Left ventricle myocardium inferior (tissue), 1 donor: ENCODE data around the gene PDE6H. TPM values are rescaled to one million over a fixed set of nuclear protein-coding genes. Genes with fewer than 3 reads are reported as not detected.

Source experiments
- DNase-seq: peaks from one replicate; pipeline ENCODE4 v3.0.0-alpha.2; 2020
- H3K27ac ChIP-seq: fragments of 200-600 bp; replicated peaks from 2 replicates; pipeline ENCODE4 v1.8.0; 2021
- H3K27me3 ChIP-seq: fragments of 200-600 bp; 2 replicates; pipeline ENCODE4 v1.8.0; 2021; ENCODE audit warnings: low read depth
- H3K36me3 ChIP-seq: fragments of 200-600 bp; 2 replicates; pipeline ENCODE4 v1.8.0; 2021
- H3K4me1 ChIP-seq: fragments of 200-600 bp; 2 replicates; pipeline ENCODE4 v1.8.0; 2021
- H3K4me3 ChIP-seq: fragments of 200-600 bp; 2 replicates; pipeline ENCODE4 v1.8.0; 2021; ENCODE audit warnings: mild to moderate bottlenecking, moderate library complexity
- H3K9me3 ChIP-seq: fragments of 200-600 bp; replicated peaks from 2 replicates; pipeline ENCODE4 v1.8.0; 2021
- intact Hi-C: fragments of 100-400 bp; cut with micrococcal nuclease; formaldehyde crosslinking; loops from one replicate; pipeline ENCODE4 v1.11.0; 2022
- total RNA-seq: library from RNA; stranded (reverse); fragmentation: NEBNext Ultra II Directional; extraction: Animal tissue kit (Norgen Biotek cat#: 25700); gene quantifications from one replicate; pipeline ENCODE4 v1.2.1, GENCODE V29; 2021
- TF ChIP-seq, protein P1 (sequence below): fragments of 200-600 bp; IDR thresholded peaks from 2 replicates; pipeline ENCODE4 v1.8.0; 2021; ENCODE audit warnings: antibody characterized with exemption, mild to moderate bottlenecking, borderline replicate concordance
- donor health status: DM: no; HTN: yes; CAD: no; lungs with severe emphysema.

Gene PDE6H
- total RNA-seq, 1 donor from 2014 or later = not detected

DNA sequence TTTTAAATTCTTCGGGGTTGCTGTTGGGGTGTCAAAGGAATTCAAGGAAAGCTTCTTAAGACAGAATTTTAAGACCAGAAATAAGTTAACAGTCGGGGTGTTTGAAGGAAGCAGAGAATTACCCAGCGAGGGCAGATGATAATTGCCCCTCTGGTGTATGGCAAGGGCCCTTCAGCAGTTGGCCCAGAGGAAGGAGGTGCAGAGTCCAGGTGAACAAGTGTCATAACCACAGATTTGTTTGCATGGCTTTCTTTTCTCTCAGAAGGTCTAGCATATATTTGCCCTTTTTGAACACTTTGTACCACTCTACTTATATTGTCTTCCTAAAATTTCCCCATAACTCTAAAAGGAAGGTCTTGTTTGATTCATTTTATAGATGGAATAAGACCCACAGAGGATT, 1.8 kb downstream of the PDE6H start:
- Histone ChIP-seq H3K9me3 (no peaks in the 10 kb centered on the region), H3K27me3 (no peaks in the 10 kb centered on the region), H3K4me1 (no peaks in the 10 kb centered on the region), H3K27ac (no peak overlapping the region), H3K36me3 (no peaks in the 10 kb centered on the region), H3K4me3 (no peak overlapping the region)
- TF ChIP-seq, protein P1, sequence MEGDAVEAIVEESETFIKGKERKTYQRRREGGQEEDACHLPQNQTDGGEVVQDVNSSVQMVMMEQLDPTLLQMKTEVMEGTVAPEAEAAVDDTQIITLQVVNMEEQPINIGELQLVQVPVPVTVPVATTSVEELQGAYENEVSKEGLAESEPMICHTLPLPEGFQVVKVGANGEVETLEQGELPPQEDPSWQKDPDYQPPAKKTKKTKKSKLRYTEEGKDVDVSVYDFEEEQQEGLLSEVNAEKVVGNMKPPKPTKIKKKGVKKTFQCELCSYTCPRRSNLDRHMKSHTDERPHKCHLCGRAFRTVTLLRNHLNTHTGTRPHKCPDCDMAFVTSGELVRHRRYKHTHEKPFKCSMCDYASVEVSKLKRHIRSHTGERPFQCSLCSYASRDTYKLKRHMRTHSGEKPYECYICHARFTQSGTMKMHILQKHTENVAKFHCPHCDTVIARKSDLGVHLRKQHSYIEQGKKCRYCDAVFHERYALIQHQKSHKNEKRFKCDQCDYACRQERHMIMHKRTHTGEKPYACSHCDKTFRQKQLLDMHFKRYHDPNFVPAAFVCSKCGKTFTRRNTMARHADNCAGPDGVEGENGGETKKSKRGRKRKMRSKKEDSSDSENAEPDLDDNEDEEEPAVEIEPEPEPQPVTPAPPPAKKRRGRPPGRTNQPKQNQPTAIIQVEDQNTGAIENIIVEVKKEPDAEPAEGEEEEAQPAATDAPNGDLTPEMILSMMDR = no peak
- no peak for DNase-seq
- intact Hi-C loops = no loop called here

DNA sequence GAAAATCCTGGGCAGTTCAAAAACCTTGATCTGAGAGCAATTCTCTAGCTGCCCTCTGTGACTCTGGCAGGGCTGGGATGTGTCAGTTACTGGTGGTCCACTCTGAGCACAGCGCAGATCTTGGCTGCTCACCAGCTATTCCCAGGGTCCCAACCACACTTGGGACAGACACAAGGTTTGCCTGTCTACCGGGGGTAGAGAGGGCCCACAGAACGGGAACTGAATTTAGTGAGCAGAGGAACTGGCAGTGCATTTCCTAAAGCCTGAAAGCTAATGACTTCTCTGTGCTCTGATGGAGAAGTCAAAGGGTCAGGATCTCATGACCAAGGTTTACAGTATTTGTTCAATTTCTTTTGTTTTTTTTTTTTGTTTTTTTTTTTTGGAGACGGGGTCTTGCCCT, 2.6 kb downstream of the PDE6H start:
- Histone ChIP-seq H3K4me3 (no peak overlapping the region), H3K36me3 (no peaks in the 10 kb centered on the region), H3K27me3 (no peaks in the 10 kb centered on the region), H3K4me1 (no peaks in the 10 kb centered on the region), H3K9me3 (no peaks in the 10 kb centered on the region), H3K27ac (no peak overlapping the region)
- no peak for DNase-seq
- TF ChIP-seq, protein P1 = no peak
- intact Hi-C loops = no loop called here

DNA sequence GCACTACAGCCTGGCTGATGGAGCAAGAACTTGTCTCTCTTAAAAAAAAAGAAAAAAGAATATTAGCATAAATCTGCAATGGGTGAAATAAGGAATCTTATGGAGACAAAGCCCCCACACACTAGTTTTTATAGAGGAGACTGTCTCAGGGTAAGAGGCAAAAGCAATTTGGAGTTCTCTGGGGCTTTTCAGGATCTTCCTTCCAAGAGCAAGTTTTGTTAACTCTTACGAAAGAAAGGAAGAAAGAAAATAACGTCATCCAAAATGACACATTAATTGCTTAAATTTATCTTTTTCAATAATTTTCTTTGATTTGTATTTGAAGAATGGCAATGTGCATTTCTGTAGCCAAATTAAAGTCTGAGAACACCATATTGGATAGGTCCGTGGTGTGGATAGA, 3.8 kb downstream of the PDE6H start:
- no peaks in the 10 kb centered on the region for H3K27me3 ChIP-seq
- no peaks in the 10 kb centered on the region for H3K36me3 ChIP-seq
- H3K4me3 ChIP-seq = no peak overlapping the region
- H3K4me1 ChIP-seq = no peaks in the 10 kb centered on the region
- no peak overlapping the region for H3K27ac ChIP-seq
- no peak for DNase-seq
- H3K9me3 ChIP-seq = no peaks in the 10 kb centered on the region
- TF ChIP-seq, protein P1 = no peak
- intact Hi-C loops = no loop called here

DNA sequence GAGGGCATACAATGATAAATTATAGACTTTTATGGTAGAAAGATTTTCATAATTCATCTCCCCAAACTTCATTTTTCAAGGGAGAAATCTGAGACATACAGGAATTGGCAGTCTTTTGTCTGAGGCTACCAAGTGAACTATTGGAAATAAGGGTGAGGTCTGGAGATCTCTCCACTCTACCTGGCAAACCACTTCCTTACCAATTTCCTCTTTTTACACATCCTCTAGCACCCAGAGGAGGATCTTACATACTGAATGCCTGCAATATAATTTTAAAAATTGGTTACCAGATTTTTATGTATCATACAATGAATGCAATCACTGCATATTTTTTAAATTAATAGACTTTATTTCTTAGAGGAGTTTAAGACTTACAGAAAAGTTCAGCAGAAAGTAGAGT, 6.6 kb downstream of the PDE6H start:
- DNase-seq = no peak
- H3K36me3 ChIP-seq = no peaks in the 10 kb centered on the region
- H3K4me3 ChIP-seq = no peak overlapping the region
- H3K27me3 ChIP-seq = no peaks in the 10 kb centered on the region
- TF ChIP-seq, protein P1 = no peak
- intact Hi-C loops = no loop called here
- H3K4me1 ChIP-seq = no peaks in the 10 kb centered on the region
- no peaks in the 10 kb centered on the region for H3K9me3 ChIP-seq
- H3K27ac ChIP-seq = no peak overlapping the region

DNA sequence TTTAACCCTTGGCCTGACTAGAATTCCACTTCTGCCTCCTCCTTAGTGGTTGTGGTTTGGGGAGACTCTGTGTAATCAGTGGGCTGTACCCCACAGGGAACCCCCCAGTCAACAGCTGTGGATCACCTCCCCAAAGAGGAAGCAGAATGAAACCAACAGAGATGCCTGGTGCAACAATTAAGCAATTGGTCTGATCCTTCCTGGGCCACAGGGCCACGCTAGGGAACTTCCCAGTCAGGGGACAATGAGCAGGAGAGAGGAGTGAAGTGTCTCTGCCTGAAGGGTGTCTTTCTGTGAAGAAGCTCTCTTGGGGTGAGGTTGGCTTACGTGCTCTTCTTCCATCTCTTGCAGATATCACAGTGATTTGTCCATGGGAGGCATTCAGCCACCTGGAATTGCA, 8.2 kb downstream of the PDE6H start:
- H3K4me1 ChIP-seq = no peaks in the 10 kb centered on the region
- TF ChIP-seq, protein P1 = no peak
- H3K9me3 ChIP-seq = no peaks in the 10 kb centered on the region
- DNase-seq = no peak
- H3K27me3 ChIP-seq = no peaks in the 10 kb centered on the region
- no peak overlapping the region for H3K4me3 ChIP-seq
- no peak overlapping the region for H3K27ac ChIP-seq
- intact Hi-C loops = no loop called here
- no peaks in the 10 kb centered on the region for H3K36me3 ChIP-seq

DNA sequence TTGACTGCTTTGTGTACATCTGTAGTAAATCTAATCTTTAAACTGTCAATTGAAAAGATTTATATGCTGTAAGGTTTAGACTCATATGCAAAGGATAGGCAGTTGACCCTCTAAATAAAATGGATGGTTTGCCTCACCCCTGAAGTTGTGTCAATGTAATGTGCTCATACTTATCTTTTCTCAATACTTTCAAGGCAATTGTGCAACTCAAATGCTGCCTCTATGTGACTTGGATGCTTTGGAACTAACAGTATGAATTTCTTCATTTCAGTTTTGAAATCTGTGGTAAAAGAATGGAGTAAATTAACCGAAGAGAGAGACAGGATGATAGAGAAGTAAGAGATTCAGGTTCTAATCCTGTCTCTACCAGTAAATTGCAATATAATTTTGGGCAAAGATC, 9.7 kb downstream of the PDE6H start:
- TF ChIP-seq, protein P1 = no peak
- no peaks in the 10 kb centered on the region for H3K27me3 ChIP-seq
- no peak for DNase-seq
- H3K36me3 ChIP-seq = no peaks in the 10 kb centered on the region
- intact Hi-C loops = no loop called here
- H3K4me3 ChIP-seq = no peak overlapping the region
- H3K4me1 ChIP-seq = no peaks in the 10 kb centered on the region
- no peaks in the 10 kb centered on the region for H3K9me3 ChIP-seq
- H3K27ac ChIP-seq = no peak overlapping the region
